HepG2 (cell line): ENCODE data around the gene GRM5. TPM values are rescaled to one million over a fixed set of nuclear protein-coding genes. Genes with fewer than 3 reads are reported as not detected.

Experiments
- ATAC-seq: fragments of 200-7000 bp; cut with Tn5 transposase; 3 replicates; pipeline ENCODE4 v1.9.1; 2020; ENCODE audit warnings: mild to moderate bottlenecking, moderate library complexity
- BruUV-seq: library from RNA; stranded (reverse); fragments of 400-500 nt; replicated peaks from 2 replicates; lab custom pipeline; 2021; lab: Mats Ljungman, UMichigan
- CTCF ChIA-PET: fragments of 300-600 bp; formaldehyde crosslinking; extraction: SDS; loops from one replicate; lab custom pipeline; 2021; ENCODE audit warnings: low total read pairs, inconsistent platforms, low intra/inter-chr PET ratio; lab: Yijun Ruan, JAX
- POLR2A ChIA-PET: fragments of 350-600 bp; sonication (Branson Sonifier 250); formaldehyde crosslinking; loops from one replicate; lab custom pipeline; 2020; ENCODE audit warnings: antibody characterized with exemption, inconsistent platforms; lab: Yijun Ruan, JAX
- DNase-seq: peaks from one replicate; pipeline ENCODE4 v3.0.0-alpha.2; 2015; ENCODE audit warnings: low spot score
- FAIRE-seq: peaks from 3 replicates; lab custom pipeline; 2011; peaks lifted over from hg19 to GRCh38; lab: Jason Lieb, UNC
- H2AFZ ChIP-seq: one replicate; pipeline ENCODE4 v1.6.1; 2011; ENCODE audit warnings: low read length, inconsistent platforms
- H3K27ac ChIP-seq: fragments of 300-600 bp; 3 replicates; pipeline ENCODE4 v1.8.0; 2011; ENCODE audit warnings: mixed run types, mild to moderate bottlenecking, mixed read lengths, low read length, inconsistent platforms; ENCODE audit not compliant: insufficient read depth; ENCODE audit errors: extremely low read length
- H3K27me3 ChIP-seq, 2 experiments: fragments of 200-600 bp in 1 of 2; 2 replicates in 1 of 2; 3 replicates in 1 of 2; pipeline versions ENCODE4 v1.6.0 to v1.8.0; 2011; ENCODE audit warnings: low read length in 2 of 2, mild to moderate bottlenecking in 2 of 2, moderate library complexity in 2 of 2, inconsistent platforms in 1 of 2; ENCODE audit not compliant: insufficient read depth in 2 of 2, control insufficient read depth in 1 of 2
- H3K36me3 ChIP-seq, 2 experiments: fragments of 200-600 bp in 1 of 2; replicated peaks in 1 of 2; 2 replicates in 1 of 2; 3 replicates in 1 of 2; pipeline versions ENCODE4 v1.5.1 to v1.8.0; 2011; ENCODE audit warnings: low read length in 2 of 2, inconsistent platforms in 1 of 2; ENCODE audit not compliant: insufficient read depth in 2 of 2, control insufficient read depth in 1 of 2
- H3K4me1 ChIP-seq: 2 replicates; pipeline ENCODE4 v1.5.1; 2012; ENCODE audit warnings: low read length, inconsistent platforms; ENCODE audit not compliant: insufficient read depth
- H3K4me2 ChIP-seq: 2 replicates; pipeline ENCODE4 v1.6.0; 2011; ENCODE audit warnings: low read depth, low read length, inconsistent platforms
- H3K4me3 ChIP-seq, 3 experiments: fragments of 200-600 bp in 1 of 3; sonication (generic), shearing (Covaris generic) in 1 of 3; replicated peaks in 1 of 3; 2 replicates each; pipeline ENCODE4 v1.5.1; 2011 to 2016; ENCODE audit warnings: low read length in 3 of 3, inconsistent platforms in 2 of 3, low read depth in 2 of 3, mild to moderate bottlenecking in 2 of 3, control low read depth in 1 of 3, mixed read lengths in 1 of 3; ENCODE audit not compliant: insufficient read depth in 1 of 3
- H3K79me2 ChIP-seq: one replicate; pipeline ENCODE4 v1.6.1; 2011; ENCODE audit warnings: low read length, inconsistent platforms; ENCODE audit not compliant: insufficient read depth
- H3K9ac ChIP-seq: 2 replicates; pipeline ENCODE4 v1.6.0; 2011; ENCODE audit warnings: mild to moderate bottlenecking, low read depth, low read length, inconsistent platforms; ENCODE audit not compliant: insufficient read depth
- H3K9me3 ChIP-seq: 2 replicates; pipeline ENCODE4 v1.5.1; 2012; ENCODE audit warnings: mild to moderate bottlenecking, low read length
- H4K20me1 ChIP-seq: 2 replicates; pipeline ENCODE4 v1.6.0; 2011; ENCODE audit warnings: inconsistent platforms, mild to moderate bottlenecking, low read length, moderate library complexity; ENCODE audit not compliant: insufficient read depth
- CHD2 ChIP-seq: IDR thresholded peaks from 2 replicates; pipeline ENCODE4 v1.6.1; 2011; ENCODE audit warnings: low read depth, low read length, improper control_type of control experiment
- CSRNP1 ChIP-seq: sonication (generic); formaldehyde crosslinking; IDR thresholded peaks from 2 replicates; pipeline ENCODE4 v1.8.1; 2023; ENCODE audit warnings: mild to moderate bottlenecking, missing genetic modification reagents
- ELF4 ChIP-seq: sonication (generic); formaldehyde crosslinking; IDR thresholded peaks from 2 replicates; pipeline ENCODE4 v1.5.0; 2020; ENCODE audit warnings: missing genetic modification reagents, mild to moderate bottlenecking, moderate library complexity, borderline replicate concordance
- JUNB ChIP-seq: sonication (generic); formaldehyde crosslinking; IDR thresholded peaks from 2 replicates; pipeline ENCODE4 v1.8.0; 2022; ENCODE audit warnings: missing genetic modification reagents, mild to moderate bottlenecking, borderline replicate concordance
- KLF16 ChIP-seq, 2 experiments: sonication (generic) in 1 of 2; formaldehyde crosslinking in 1 of 2; IDR thresholded peaks; 2 replicates each; pipeline versions ENCODE4 v1.6.1 to v1.8.0; 2016 to 2023; ENCODE audit warnings: missing genetic modification reagents in 2 of 2, missing compliant biosample characterization in 1 of 2
- PHB2 ChIP-seq: fragments of 450-650 bp; IDR thresholded peaks from 2 replicates; pipeline ENCODE4 v1.6.1; 2018; ENCODE audit not compliant: partially characterized antibody
- SMAD9 ChIP-seq: sonication (generic); formaldehyde crosslinking; IDR thresholded peaks from 2 replicates; pipeline ENCODE4 v1.5.1; 2020; ENCODE audit warnings: mild to moderate bottlenecking, missing genetic modification reagents
- ZBTB1 ChIP-seq: sonication (generic); formaldehyde crosslinking; IDR thresholded peaks from 2 replicates; pipeline ENCODE4 v1.4.0; 2020; ENCODE audit warnings: missing genetic modification reagents, borderline replicate concordance
- ZNF136 ChIP-seq: sonication (generic); formaldehyde crosslinking; IDR thresholded peaks from 2 replicates; pipeline ENCODE4 v1.8.1; 2022; ENCODE audit warnings: low read depth, mild to moderate bottlenecking, moderate library complexity, missing genetic modification reagents
- ZNF335 ChIP-seq: sonication (generic); formaldehyde crosslinking; IDR thresholded peaks from 2 replicates; pipeline ENCODE4 v1.4.0; 2020; ENCODE audit warnings: missing genetic modification reagents
- ZNF33B ChIP-seq: sonication (generic); formaldehyde crosslinking; IDR thresholded peaks from 2 replicates; pipeline ENCODE4 v1.5.1; 2020; ENCODE audit warnings: mild to moderate bottlenecking, missing genetic modification reagents
- ZNF550 ChIP-seq: sonication (generic); formaldehyde crosslinking; IDR thresholded peaks from 2 replicates; pipeline ENCODE4 v1.4.0; 2020; ENCODE audit warnings: mild to moderate bottlenecking, missing genetic modification reagents, borderline replicate concordance
- ZNF660 ChIP-seq: sonication (generic); formaldehyde crosslinking; IDR thresholded peaks from 2 replicates; pipeline ENCODE4 v1.5.1; 2020; ENCODE audit warnings: mild to moderate bottlenecking, low read depth, missing genetic modification reagents, borderline replicate concordance
- ZNF770 ChIP-seq: sonication (generic); formaldehyde crosslinking; IDR thresholded peaks from 2 replicates; pipeline ENCODE4 v1.5.0; 2020; ENCODE audit warnings: mild to moderate bottlenecking, missing genetic modification reagents
- ZNF816 ChIP-seq: sonication (generic); formaldehyde crosslinking; IDR thresholded peaks from 2 replicates; pipeline ENCODE4 v1.8.0; 2022; ENCODE audit warnings: missing genetic modification reagents, mild to moderate bottlenecking, borderline replicate concordance
- WGBS: methylation state at CpG from one replicate; pipeline ENCODE4 v1.1.6; 2017; ENCODE audit warnings: low lambda C conversion rate; 5-methylcytosine and 5-hydroxymethylcytosine counted together
- in situ Hi-C: cut with HindIII; loops from 2 replicates; pipeline ENCODE4 v1.10.0; 2017; ENCODE audit warnings: low pct_unique_long_range_greater_than_20kb; ENCODE audit not compliant: extremely low pct_ligation_motif_present
- intact Hi-C: fragments of 100-400 bp; cut with micrococcal nuclease; formaldehyde crosslinking; loops from one replicate; pipeline ENCODE4 v1.10.0; 2022; ENCODE audit not compliant: unreplicated experiment
- polyA plus RNA-seq, 8 experiments: library from polyadenylated mRNA; depleted of rRNA in 3 of 8; stranded (reverse) in 7 of 8; unstranded in 1 of 8; fragments of >200 nt; fragmentation: Illumina TruSeq in 4 of 8; extraction: Trizol in 4 of 8; gene quantifications; 2 replicates each; pipeline versions ENCODE4 v1.2.1 to v1.2.3, GENCODE V29; 2011 to 2016; ENCODE audit warnings: low read depth in 4 of 8, missing spikeins in 1 of 8, mixed read lengths in 1 of 8; ENCODE audit not compliant: insufficient read depth in 1 of 8
- total RNA-seq, 5 experiments: library from RNA; depleted of rRNA; stranded (reverse); fragments of >200 nt; fragmentation: Illumina TruSeq; extraction: Trizol; gene quantifications; 2 replicates each; pipeline ENCODE4 v1.2.3, GENCODE V29; 2016; ENCODE audit warnings: low read depth in 1 of 5
- TF ChIP-seq, protein P1 (sequence below): sonication (generic); formaldehyde crosslinking; IDR thresholded peaks from 2 replicates; pipeline ENCODE4 v1.5.1; 2020; ENCODE audit warnings: mild to moderate bottlenecking, missing genetic modification reagents
- TF ChIP-seq, protein P2 (sequence below): sonication (generic); formaldehyde crosslinking; IDR thresholded peaks from 2 replicates; pipeline ENCODE4 v1.4.0; 2020; ENCODE audit warnings: mild to moderate bottlenecking, missing genetic modification reagents

GRM5 gene
- total and polyA plus RNA-seq, 2 of the 13 experiments (the other 11 are each of a cell fraction or from before 2014, with no cell fraction given) = not detected

GRCh38 chr11:88697139-88697538, 368.6 kb downstream of the GRM5 start:
- Histone ChIP-seq H3K9ac (no peak overlapping the region), H3K36me3 (no peaks in the 10 kb centered on the region), H3K9me3 (no peaks in the 10 kb centered on the region), H4K20me1 (no peaks in the 10 kb centered on the region), H3K27me3 (no peaks in the 10 kb centered on the region), H2AFZ (no peak overlapping the region), H3K4me3 (no peak overlapping the region), H3K27ac (no peak overlapping the region), H3K4me1 (no peaks in the 10 kb centered on the region), H3K4me2 (no peak overlapping the region), H3K79me2 (no peaks in the 10 kb centered on the region)
- ChIA-PET CTCF (no interaction called here), POLR2A (no interaction called here)
- TF ChIP-seq, protein P1, sequence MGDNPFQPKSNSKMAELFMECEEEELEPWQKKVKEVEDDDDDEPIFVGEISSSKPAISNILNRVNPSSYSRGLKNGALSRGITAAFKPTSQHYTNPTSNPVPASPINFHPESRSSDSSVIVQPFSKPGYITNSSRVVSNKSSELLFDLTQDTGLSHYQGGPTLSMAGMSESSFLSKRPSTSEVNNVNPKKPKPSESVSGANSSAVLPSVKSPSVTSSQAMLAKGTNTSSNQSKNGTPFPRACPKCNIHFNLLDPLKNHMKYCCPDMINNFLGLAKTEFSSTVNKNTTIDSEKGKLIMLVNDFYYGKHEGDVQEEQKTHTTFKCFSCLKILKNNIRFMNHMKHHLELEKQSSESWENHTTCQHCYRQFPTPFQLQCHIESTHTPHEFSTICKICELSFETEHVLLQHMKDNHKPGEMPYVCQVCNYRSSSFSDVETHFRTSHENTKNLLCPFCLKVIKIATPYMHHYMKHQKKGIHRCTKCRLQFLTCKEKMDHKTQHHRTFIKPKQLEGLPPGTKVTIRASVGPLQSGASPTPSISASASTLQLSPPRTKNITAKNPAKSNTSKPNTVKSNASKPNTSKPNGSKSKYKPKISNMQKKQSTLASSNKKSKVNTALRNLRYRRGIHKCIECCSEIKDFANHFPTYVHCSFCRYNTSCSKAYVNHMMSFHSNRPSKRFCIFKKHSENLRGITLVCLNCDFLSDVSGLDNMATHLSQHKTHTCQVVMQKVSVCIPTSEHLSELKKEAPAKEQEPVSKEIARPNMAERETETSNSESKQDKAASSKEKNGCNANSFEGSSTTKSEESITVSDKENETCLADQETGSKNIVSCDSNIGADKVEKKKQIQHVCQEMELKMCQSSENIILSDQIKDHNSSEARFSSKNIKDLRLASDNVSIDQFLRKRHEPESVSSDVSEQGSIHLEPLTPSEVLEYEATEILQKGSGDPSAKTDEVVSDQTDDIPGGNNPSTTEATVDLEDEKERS = no peak
- TF ChIP-seq JUNB (CRISPR knock-in tag) (no peak), ZNF550 (CRISPR knock-in tag) (no peak), ZNF660 (CRISPR knock-in tag) (no peak), ZNF33B (CRISPR knock-in tag) (no peak), ZNF770 (no peak), SMAD9 (CRISPR knock-in tag) (no peak), ZBTB1 (CRISPR knock-in tag) (no peak), ZNF136 (CRISPR knock-in tag) (no peak), CHD2 (no peak), ZNF816 (CRISPR knock-in tag) (no peak), PHB2 (no peak), ZNF335 (no peak), KLF16 (CRISPR knock-in tag; IDR thresholded peaks at IDR 0.05) (no peak), CSRNP1 (CRISPR knock-in tag) (no peak), ELF4 (CRISPR knock-in tag) (no peak)
- TF ChIP-seq, protein P2, sequence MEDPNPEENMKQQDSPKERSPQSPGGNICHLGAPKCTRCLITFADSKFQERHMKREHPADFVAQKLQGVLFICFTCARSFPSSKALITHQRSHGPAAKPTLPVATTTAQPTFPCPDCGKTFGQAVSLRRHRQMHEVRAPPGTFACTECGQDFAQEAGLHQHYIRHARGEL (CRISPR knock-in tag) = no peak
- ATAC-seq (no peak), FAIRE-seq (no peak), DNase-seq (no peak)
- intact Hi-C loops (no loop called here), in situ Hi-C loops (no loop called here)
- BruUV-seq = no TSS peak
- WGBS = 2% methylated on average over 3 of the region's 3 CpGs
